Stimulated activated CD8-positive, alpha-beta memory T cell treated with anti-CD3 and anti-CD28 coated beads, Interleukin-15, amount 100 ng/mL, for 1 hour (primary cell): Measurements from ENCODE around the gene GRM5.

Source experiments
- DNase-seq: peaks from one replicate; pipeline ENCODE4 v3.0.0-alpha.2; 2020; ENCODE audit warnings: low read depth

Gene GRM5

GRCh38 chr11:88831303-88831890 is 234.4 kb downstream of the GRM5 start:
- no peak for DNase-seq

- no peak for DNase-seq
These were observed 238.6 kb downstream of the GRM5 start for GRCh38 chr11:88827018-88827676.

- no peak for DNase-seq
These were observed 246.2 kb downstream of the GRM5 start for GRCh38 chr11:88819616-88820015.

GRCh38 chr11:88818978-88819377 is 246.8 kb downstream of the GRM5 start:
- DNase-seq, result no peak

GRCh38 chr11:88815505-88815904 is 250.3 kb downstream of the GRM5 start:
- DNase-seq, result no peak

GRCh38 chr11:88814076-88814475 is 251.7 kb downstream of the GRM5 start:
- no peak for DNase-seq

- no peak for DNase-seq
These were observed 252.4 kb downstream of the GRM5 start for GRCh38 chr11:88813233-88813915.

- DNase-seq, result no peak
These were observed 255.2 kb downstream of the GRM5 start for GRCh38 chr11:88810420-88811097.

GRCh38 chr11:88809126-88809525 is 256.7 kb downstream of the GRM5 start:
- no peak for DNase-seq

- no peak for DNase-seq
These were observed 258.4 kb downstream of the GRM5 start for GRCh38 chr11:88807349-88807748.

GRCh38 chr11:88806410-88806809 is 259.4 kb downstream of the GRM5 start:
- no peak for DNase-seq

- no peak for DNase-seq
These were observed 264.2 kb downstream of the GRM5 start for GRCh38 chr11:88801484-88802123.

- DNase-seq, result no peak
These were observed 265.8 kb downstream of the GRM5 start for GRCh38 chr11:88799771-88800500.

- no peak for DNase-seq
These were observed 275.6 kb downstream of the GRM5 start for GRCh38 chr11:88790182-88790581.

GRCh38 chr11:88779577-88779976 is 286.2 kb downstream of the GRM5 start:
- no peak for DNase-seq

GRCh38 chr11:88770475-88771079 is 295.2 kb downstream of the GRM5 start:
- DNase-seq, result no peak

- no peak for DNase-seq
These were observed 321.6 kb downstream of the GRM5 start for GRCh38 chr11:88744140-88744539.

GRCh38 chr11:88739524-88739923 is 326.3 kb downstream of the GRM5 start:
- no peak for DNase-seq

GRCh38 chr11:88709567-88709966 is 356.2 kb downstream of the GRM5 start:
- no peak for DNase-seq

GRCh38 chr11:88704485-88704884 is 361.3 kb downstream of the GRM5 start:
- DNase-seq, result no peak

GRCh38 chr11:88701816-88702215 is 364.0 kb downstream of the GRM5 start:
- no peak for DNase-seq
